Smooth muscle cell of the pulmonary artery (primary cell): ENCODE measurements around the gene JAKMIP2. TPM values are rescaled to one million over a fixed set of nuclear protein-coding genes. Genes with fewer than 3 reads are reported as not detected.

ENCODE experiments used
- total RNA-seq: library from RNA; depleted of rRNA; stranded (reverse); fragments of >200 nt; gene quantifications from 2 replicates; pipeline ENCODE4 v1.2.3, GENCODE V29; 2014

Gene JAKMIP2
- total RNA-seq = 0.13 and 0.26 TPM in 2 replicates

GRCh38 chr5:147782110-147783028 lies at the start of gene JAKMIP2:
Gene JAKMIP2, minus strand, starts transcription at chr5:147782728. Its CDS starts 110,922 bp downstream, at chr5:147671806.

GRCh38 chr5:147831465-147831864 lies 48.9 kb upstream of the JAKMIP2 start, which contains the start of gene SPINK1:
Gene SPINK1, minus strand, starts transcription at chr5:147831671. Its CDS starts 94 bp downstream, at chr5:147831577.

Other genes with a start within 250 kb of the JAKMIP2 start
- 0.66 and 1.3 TPM in 2 replicates for gene SPINK1, start 48.9 kb upstream of the JAKMIP2 start, total RNA-seq
- not detected in 2 replicates for gene SCGB3A2, start 96.0 kb upstream of the JAKMIP2 start, total RNA-seq
- gene C5orf46, start 123.8 kb upstream of the JAKMIP2 start, total RNA-seq = 12.3 and 16.7 TPM in 2 replicates